GM12873 (cell line): ENCODE measurements around the gene SFXN3.

Experiments used
- TF ChIP-seq, protein P1 (sequence below): IDR thresholded peaks from 2 replicates; pipeline ENCODE4 v1.5.1; 2012; ENCODE audit warnings: low read depth, mild to moderate bottlenecking, moderate library complexity, low read length, control low read depth; ENCODE audit not compliant: insufficient read depth; ENCODE audit errors: missing control alignments

Gene SFXN3

DNA sequence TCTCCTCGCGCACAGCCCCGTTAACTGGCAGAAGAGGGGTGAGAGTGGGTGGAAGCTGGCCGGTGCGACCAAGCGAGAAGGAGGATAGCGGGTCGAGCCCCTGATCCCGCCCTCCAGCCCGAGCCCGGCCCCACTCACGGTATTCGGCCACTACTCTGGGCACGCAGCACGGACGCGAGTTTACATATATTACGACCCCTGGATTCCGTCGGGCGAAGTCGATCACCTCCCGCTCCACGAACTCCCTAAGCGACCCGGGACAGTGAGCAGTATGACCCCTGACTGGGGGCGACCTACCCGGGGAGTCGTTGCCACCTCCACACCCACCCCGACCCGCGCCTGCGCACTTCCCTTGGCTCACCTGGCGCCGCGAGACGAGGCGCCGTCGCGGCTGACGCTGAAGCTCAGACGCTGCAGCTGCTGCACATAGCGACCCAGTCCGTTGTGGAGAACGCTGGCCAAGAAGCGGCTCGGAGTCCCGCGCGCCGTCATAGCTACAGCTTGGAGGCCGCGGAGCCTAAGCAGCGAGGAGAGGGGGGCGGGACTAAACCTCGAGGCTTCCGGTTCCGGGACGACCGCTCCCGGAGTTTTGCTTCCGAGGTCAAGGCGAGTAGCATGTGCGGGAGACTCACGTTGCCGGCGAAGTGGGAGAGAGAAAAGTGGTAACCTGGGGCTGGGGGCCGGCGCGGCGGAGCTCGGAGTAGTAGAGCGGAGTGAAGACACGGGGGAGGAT lies 43.9 kb upstream of the SFXN3 start, which contains the start of the genes MRPL43 and TWNK:
MRPL43 (minus strand) TSS at position 546 of the 733 bp plus-strand sequence; CDS start at position 492, 54 bp downstream.
TWNK (plus strand) TSS at position 592 of the 733 bp plus-strand sequence. CDS start 668 bp downstream, outside the sequence.
- TF ChIP-seq, protein P1, sequence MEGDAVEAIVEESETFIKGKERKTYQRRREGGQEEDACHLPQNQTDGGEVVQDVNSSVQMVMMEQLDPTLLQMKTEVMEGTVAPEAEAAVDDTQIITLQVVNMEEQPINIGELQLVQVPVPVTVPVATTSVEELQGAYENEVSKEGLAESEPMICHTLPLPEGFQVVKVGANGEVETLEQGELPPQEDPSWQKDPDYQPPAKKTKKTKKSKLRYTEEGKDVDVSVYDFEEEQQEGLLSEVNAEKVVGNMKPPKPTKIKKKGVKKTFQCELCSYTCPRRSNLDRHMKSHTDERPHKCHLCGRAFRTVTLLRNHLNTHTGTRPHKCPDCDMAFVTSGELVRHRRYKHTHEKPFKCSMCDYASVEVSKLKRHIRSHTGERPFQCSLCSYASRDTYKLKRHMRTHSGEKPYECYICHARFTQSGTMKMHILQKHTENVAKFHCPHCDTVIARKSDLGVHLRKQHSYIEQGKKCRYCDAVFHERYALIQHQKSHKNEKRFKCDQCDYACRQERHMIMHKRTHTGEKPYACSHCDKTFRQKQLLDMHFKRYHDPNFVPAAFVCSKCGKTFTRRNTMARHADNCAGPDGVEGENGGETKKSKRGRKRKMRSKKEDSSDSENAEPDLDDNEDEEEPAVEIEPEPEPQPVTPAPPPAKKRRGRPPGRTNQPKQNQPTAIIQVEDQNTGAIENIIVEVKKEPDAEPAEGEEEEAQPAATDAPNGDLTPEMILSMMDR = no peak

DNA sequence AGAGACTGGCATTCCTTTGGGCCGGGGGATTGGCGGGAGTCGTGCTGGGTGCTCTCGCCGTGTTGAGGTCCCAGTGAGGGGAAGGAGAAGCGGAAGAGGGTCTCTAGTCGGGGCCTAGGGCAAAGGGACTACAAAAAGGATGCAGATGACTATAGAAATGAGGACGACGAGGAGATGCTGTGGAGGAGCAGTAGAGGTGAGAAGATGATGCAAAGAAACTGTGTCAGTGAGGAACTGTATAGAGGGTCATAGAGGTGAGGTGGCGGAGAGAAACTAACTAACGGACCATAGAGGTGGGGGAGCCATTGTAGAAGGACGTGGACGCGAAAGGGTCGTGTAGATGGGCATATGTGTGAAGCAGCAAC lies 43.4 kb upstream of the SFXN3 start:
- TF ChIP-seq, protein P1 = no peak

DNA sequence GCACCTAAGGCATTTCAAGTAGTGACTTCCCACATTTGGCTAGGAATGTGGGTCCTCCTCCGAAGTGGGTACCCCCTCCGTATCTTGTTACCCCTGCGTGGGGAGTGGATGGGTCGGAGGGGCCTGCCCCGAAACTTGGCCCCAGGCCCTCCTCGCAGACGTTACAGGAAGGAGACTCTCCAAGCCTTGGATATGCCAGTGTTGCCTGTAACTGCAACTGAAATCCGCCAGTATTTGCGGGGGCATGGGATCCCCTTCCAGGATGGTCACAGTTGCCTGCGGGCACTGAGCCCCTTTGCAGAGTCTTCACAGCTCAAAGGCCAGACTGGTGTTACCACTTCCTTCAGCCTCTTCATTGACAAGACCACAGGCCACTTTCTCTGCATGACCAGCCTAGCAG lies 42.9 kb upstream of the SFXN3 start:
- TF ChIP-seq, protein P1 = no peak

DNA sequence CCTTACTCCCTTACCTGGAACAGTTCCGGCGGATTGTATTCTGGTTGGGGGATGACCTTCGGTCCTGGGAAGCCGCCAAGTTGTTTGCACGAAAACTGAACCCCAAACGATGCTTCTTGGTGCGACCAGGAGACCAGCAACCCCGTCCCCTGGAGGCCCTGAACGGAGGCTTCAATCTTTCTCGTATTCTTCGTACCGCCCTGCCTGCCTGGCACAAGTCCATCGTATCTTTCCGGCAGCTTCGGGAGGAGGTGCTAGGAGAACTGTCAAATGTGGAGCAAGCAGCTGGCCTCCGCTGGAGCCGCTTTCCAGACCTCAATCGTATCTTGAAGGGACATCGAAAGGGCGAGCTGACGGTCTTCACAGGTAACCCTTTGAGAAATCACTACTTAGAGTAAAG lies 41.9 kb upstream of the SFXN3 start:
- TF ChIP-seq, protein P1 = no peak

DNA sequence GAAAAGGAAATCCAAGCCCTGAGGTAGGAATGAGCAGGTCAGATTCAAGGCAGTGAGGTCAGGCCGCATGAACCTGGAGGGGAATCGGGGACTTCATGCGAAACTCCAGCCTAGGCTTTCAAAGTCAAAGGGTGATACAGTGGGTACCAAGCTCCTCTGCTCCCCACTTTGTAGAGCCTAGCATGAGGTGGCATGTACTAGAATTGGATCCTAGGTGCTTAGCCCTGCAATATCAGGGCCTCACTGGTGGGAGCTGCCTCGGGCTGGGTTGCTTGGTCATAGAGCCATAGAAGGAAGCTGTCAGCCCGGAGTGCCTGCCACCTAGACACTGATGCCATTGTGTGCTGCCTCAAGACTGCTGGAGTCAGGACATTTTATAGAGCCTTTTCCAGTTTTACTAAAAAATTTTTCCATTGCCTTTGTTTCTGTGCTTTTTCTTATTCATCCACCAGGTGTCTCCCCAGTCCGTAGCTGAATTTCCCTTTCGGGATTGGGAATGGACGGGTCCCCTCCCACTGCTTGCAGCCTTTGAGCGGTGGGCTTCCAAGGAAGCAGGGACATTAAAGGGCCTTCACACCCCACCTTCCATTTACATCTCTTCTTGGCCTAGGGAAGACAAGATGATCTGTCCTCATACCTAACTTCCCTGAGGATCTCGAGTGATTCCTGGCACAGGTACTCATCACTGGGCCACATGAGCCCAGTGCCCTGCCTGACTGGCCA lies 36.9 kb upstream of the SFXN3 start:
- TF ChIP-seq, protein P1 = peak; percentile 43

DNA sequence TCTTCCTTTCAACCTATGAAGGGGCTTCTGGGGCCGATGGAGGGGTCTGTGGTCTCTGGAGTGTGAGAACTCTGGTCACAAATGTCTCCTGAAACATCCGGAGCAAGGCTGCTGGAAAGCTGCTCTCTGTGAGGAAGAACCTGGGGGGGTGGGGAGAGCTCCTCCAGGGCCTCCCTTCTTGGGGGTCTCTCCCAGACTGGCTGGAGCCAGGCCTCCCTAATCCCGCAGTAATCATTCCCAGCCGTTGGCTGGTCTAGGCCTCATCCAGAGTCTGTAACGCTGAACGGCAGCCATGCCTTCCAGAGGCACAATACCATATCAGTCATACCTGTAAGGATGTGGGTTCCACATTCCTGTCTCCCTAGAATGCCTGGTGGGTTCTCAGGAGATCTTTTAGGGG lies 35.9 kb upstream of the SFXN3 start:
- TF ChIP-seq, protein P1 = no peak

DNA sequence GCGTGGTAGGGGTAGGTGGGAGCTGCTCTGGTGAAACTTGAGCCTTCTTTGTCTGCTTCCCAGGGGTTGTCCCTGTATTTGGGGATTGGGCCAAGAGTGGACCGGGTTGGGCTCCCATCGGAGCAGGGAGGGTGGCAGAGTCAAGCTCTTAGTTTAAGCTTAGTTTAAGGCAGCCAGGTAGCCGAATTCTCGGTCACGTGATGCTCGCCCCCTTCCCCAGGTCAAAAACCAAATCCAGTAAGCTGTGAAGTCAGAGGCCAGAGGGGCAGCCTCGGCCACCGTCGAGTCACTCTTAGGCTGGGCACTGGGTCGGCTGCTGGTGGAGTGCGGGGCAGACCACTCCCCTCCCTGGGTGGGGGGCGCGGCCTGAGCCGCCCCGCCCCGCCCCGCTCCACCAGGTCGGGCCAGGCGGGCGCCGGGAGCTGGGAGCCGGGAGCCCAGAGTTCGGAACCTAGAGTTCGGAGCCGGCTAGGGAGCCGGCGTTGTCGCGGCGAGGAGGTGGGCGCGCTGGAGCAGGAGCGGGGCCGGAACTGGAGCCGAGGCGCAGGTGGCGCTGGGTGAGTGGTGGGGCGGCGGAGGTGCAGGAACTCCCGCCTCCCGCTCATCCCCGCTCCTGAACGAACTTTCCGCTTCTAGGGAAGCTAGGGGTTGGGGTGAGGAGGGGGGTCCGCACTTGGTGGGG lies 34.2 kb upstream of the SFXN3 start:
- TF ChIP-seq, protein P1 = no peak
